ENCODE results near the gene ZNF185.

DNA sequence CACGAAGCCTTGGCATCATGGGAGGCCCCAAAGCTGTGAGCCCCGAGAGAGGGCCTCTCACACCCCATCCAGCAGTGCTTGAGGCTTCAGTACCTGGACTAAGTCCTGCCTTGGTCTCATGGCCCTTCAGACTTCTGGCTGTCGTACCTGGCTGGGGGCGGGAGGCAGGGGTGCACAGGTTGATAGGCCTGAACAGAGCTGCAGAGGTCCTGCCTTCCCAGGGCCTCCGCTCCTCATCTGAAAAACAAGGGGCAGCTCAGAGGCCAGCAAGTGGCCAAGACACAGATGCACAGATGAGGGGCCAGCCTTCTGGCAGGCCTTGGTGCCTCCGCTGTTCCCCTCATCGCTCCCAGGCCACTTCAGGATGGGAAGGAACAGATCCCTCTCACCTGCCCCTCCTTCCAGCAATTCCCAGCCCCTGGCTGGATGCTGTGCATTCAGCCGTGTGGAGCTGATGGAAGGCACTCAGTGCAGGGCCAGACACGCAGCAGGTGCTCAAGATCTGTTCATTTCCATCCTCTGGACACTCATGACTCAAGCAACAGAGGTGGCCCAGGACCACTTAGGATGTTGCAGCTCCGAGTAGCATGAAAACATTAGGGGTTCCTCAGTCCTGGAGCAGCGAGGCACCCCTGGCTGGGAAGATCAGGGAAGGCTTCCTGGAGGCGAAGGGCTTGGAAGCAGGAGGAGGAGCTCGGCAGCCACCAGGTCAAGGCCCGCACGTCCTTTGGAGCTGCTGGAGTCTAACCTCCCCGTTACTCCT lies 1.4 kb downstream of the ZNF185 start:
- TF ChIP-seq EZH2 (IDR thresholded peaks at IDR 0.05; ENCODE audit: insufficient read depth, poor library complexity, severe bottlenecking) (no peak), EZH2phosphoT487 (IDR thresholded peaks at IDR 0.05; ENCODE audit: insufficient read depth, low read depth) (no peak)
